GM06990 (cell line): ENCODE data around the gene TMEM217.

Experiments
- DNase-seq: peaks from one replicate; pipeline ENCODE4 v3.0.0-alpha.2; 2011; ENCODE audit not compliant: insufficient read length; ENCODE audit errors: extremely low read depth
- H3K27me3 ChIP-seq: replicated peaks from 2 replicates; pipeline ENCODE4 v1.6.0; 2011; ENCODE audit warnings: low read length; ENCODE audit not compliant: control insufficient read depth, insufficient read depth
- H3K36me3 ChIP-seq: 2 replicates; pipeline ENCODE4 v1.5.1; 2011; ENCODE audit warnings: low read length; ENCODE audit not compliant: control insufficient read depth, insufficient read depth
- H3K4me3 ChIP-seq: replicated peaks from 2 replicates; pipeline ENCODE4 v1.5.1; 2011; ENCODE audit warnings: low read depth, mild to moderate bottlenecking, control low read depth, low read length
- TF ChIP-seq, protein P1 (sequence below): IDR thresholded peaks from 2 replicates; pipeline ENCODE4 v1.5.1; 2011; ENCODE audit warnings: low read length, control low read depth, mild to moderate bottlenecking, inconsistent platforms; ENCODE audit not compliant: insufficient read depth, poor library complexity, severe bottlenecking

TMEM217 gene

DNA sequence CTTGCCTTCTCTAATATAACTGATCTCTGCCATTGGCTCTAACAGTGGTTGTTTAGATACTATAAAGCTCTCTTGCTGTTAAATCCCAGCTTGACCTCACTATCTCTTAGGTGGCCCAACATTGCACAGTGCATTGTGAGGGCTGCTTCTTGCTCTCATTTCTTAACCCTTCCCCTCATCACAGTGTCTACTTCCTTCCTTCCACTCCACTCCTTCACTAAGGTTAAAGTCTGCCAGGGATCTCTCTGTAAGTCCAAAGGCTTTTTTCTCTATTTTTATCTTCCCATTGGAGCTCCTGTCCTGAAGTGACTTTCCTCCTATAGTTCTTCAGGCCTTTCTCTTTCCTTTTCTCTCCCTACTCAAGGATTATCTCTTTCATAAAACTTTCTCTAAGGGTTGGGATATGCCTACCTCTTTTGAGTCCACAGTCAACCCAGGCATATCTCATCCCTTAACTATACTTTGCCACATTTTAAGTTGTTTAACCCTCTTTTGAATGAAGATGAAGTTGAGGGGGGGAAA lies 4.4 kb downstream of the TMEM217 start:
- TF ChIP-seq, protein P1, sequence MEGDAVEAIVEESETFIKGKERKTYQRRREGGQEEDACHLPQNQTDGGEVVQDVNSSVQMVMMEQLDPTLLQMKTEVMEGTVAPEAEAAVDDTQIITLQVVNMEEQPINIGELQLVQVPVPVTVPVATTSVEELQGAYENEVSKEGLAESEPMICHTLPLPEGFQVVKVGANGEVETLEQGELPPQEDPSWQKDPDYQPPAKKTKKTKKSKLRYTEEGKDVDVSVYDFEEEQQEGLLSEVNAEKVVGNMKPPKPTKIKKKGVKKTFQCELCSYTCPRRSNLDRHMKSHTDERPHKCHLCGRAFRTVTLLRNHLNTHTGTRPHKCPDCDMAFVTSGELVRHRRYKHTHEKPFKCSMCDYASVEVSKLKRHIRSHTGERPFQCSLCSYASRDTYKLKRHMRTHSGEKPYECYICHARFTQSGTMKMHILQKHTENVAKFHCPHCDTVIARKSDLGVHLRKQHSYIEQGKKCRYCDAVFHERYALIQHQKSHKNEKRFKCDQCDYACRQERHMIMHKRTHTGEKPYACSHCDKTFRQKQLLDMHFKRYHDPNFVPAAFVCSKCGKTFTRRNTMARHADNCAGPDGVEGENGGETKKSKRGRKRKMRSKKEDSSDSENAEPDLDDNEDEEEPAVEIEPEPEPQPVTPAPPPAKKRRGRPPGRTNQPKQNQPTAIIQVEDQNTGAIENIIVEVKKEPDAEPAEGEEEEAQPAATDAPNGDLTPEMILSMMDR = no peak
- DNase-seq = no peak
- no peaks in the 10 kb centered on the region for H3K27me3 ChIP-seq
- H3K4me3 ChIP-seq = no peak overlapping the region
- no peaks in the 10 kb centered on the region for H3K36me3 ChIP-seq

DNA sequence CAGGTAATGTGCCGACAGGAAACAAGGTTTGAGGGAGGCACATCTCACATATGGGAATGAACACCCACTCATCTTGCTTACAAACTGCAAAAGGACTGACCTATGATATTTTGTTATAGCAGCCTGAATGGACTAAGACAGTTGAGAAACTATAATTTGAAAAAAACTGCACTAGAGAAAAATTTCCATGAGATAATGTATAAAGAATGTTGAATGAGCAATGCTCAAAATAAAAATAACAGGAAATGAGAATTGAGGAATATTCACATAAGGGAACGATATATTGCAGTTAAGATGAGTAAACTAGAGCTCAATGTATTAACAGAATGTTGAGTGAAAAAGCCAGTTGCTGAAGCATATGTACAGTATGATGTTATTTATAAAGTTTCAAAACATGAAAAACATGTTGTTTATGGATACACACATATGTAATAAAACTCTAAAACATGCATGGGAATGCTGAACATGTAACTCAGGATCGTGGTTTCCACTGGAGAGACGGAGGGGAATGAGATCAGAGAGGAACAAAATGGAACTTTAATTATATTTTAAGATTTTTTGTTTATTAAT lies 6.6 kb downstream of the TMEM217 start:
- Histone ChIP-seq H3K27me3 (no peaks in the 10 kb centered on the region), H3K36me3 (no peaks in the 10 kb centered on the region), H3K4me3 (no peak overlapping the region)
- TF ChIP-seq, protein P1 = no peak
- no peak for DNase-seq

DNA sequence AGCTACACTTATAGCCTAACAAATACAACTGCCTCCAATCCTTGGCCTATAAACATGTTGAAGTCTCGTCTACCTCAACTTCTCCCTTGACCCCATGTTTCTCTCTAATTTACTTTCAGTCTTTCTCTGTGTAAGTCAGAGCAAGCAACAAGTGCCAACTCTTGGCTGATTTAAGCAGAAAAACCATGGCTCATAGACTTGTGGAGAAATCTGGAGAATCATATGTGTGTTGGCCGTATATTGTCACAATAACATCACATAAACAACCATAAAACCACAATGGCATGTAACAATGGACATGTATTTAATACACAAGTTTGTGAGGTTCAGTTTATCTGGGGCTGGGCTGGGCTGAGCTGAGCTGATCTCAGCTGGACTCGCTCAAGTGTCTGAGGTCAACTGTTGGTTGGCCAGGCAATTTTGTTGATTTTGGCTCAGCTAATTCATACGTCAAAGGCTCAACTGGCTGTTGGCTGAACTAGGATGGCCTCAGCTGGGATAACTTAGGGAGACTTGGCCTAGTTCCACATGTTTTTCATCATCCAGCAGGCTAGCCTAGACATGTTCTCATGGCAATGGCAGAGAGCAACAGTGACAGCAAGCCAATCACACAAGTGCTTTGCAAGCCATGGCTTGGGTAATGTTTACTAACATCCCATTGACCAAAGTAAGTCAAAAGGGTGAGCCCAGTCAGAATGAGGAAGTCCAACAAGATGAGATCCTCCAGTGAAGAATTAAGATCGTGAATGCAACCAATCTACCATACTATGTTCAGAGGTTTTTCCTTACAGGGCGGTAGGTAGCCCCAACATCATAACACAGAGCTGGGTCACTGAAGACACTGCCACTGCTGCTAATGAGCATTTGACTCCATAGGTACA lies 13.3 kb downstream of the TMEM217 start:
- no peaks in the 10 kb centered on the region for H3K27me3 ChIP-seq
- no peaks in the 10 kb centered on the region for H3K36me3 ChIP-seq
- TF ChIP-seq, protein P1 = no peak
- no peak for DNase-seq
- no peak overlapping the region for H3K4me3 ChIP-seq

DNA sequence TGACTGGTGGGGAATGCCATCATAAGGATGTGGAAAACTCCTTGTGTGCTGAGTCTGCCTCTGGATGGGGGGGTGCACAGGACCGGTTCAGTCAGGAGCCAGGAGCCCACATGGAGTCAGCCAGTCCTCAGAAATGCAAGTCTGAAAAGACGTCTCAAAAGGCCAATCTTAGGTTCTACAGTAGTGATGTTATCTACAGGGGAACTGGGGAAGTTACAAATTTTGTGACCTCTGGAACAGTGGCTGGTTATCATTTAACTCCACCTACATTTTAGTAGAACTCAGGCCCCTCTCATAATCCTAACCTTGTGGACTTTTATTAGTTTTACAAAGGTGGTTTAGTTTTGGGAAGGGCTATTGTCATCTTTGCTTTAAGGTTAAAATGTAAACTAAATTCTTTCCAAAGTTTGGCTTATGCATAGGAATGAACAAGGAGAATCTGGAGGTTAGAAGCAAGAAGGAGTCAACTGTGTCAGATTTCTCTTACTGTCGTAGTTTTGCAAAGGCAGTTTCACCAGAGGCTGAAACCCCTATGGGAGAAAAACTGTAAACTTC lies 14.1 kb downstream of the TMEM217 start:
- Histone ChIP-seq H3K27me3 (no peaks in the 10 kb centered on the region), H3K4me3 (no peak overlapping the region), H3K36me3 (no peaks in the 10 kb centered on the region)
- no peak for DNase-seq
- TF ChIP-seq, protein P1 = no peak

DNA sequence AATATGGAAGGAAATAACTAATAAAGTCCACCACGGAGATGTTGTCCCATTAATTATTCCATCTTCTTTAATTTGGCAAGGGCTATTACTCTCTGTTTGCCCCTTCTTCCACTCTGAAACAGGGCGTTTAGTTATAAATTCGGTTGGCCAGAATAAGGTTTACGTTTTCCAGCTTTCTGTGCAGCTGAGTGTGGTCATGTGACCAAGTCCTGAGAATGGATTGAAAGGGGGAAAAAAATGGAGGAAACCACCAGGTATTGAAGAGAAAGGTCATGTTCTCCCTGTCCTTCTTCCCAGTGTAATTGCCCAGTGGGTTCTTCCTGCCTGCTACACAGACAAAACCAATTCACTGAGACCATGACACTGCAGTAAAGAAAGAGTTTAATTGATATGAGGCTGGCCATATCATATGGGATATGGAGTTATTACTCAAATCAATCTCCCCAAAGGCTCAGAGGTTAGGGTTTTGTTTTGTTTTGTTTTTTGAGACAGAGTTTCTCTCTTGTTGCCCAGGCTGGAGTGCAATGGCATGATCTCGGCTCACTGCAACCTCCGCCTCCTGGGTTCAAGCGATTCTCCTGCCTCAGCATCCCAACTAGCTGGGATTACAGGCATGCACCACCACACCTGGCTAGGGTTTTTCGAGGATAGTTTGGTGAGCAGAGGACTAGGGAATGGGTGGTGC lies 14.7 kb downstream of the TMEM217 start:
- no peak overlapping the region for H3K4me3 ChIP-seq
- no peaks in the 10 kb centered on the region for H3K36me3 ChIP-seq
- H3K27me3 ChIP-seq = no peaks in the 10 kb centered on the region
- DNase-seq = no peak
- TF ChIP-seq, protein P1 = no peak
